K562 (cell line): ENCODE data around the gene RNU6-9. TPM values are rescaled to one million over a fixed set of nuclear protein-coding genes. Genes with fewer than 3 reads are reported as not detected.
A peak's percentile ranks its signal among the peaks of the same experiment; 100 is the strongest.

Experiments used
- ATAC-seq: fragments of 200-7000 bp; cut with Tn5 transposase; 3 replicates; pipeline ENCODE4 v1.9.1; 2020; ENCODE audit warnings: moderate library complexity
- BruUV-seq: library from RNA; stranded (reverse); fragments of 400-500 nt; replicated peaks from 2 replicates; lab custom pipeline; 2021; lab: Mats Ljungman, UMichigan
- CTCF ChIA-PET: fragments of 300-600 bp; formaldehyde crosslinking; extraction: SDS; loops from one replicate; lab custom pipeline; 2021; ENCODE audit warnings: low intra/inter-chr PET ratio; lab: Yijun Ruan, JAX
- POLR2A ChIA-PET: fragments of 300-600, 350-650 bp; sonication (Branson Sonifier 250); formaldehyde crosslinking; extraction: SDS; loops from one replicate; lab custom pipeline; 2021; ENCODE audit warnings: antibody characterized with exemption, inconsistent platforms; lab: Yijun Ruan, JAX
- DNase-seq, 4 experiments: peaks; one replicate each; pipeline versions ENCODE4 v3.0.0 to v3.0.0-alpha.2; 2011 to 2018; ENCODE audit warnings: low spot score in 3 of 4, mixed read lengths in 3 of 4; ENCODE audit errors: extremely low read depth in 1 of 4
- FAIRE-seq: peaks from 2 replicates; lab custom pipeline; 2011; peaks lifted over from hg19 to GRCh38; lab: Jason Lieb, UNC
- H2AFZ ChIP-seq: 2 replicates; pipeline ENCODE4 v1.6.0; 2011; ENCODE audit warnings: low read depth, low read length, control low read depth, inconsistent platforms
- H3K27ac ChIP-seq: fragments of 200-600 bp; 3 replicates; pipeline ENCODE4 v1.8.0; 2011; ENCODE audit warnings: low read depth, mild to moderate bottlenecking, control low read depth, inconsistent platforms, low read length, moderate library complexity, mixed read lengths; ENCODE audit errors: extremely low read depth
- H3K27me3 ChIP-seq, 2 experiments: fragments of 300-600 bp in 1 of 2; 2 replicates in 1 of 2; 3 replicates in 1 of 2; pipeline versions ENCODE4 v1.6.0 to v1.8.0; 2011; ENCODE audit warnings: inconsistent platforms in 2 of 2, low read length in 2 of 2, mild to moderate bottlenecking in 1 of 2, mixed read lengths in 1 of 2, moderate library complexity in 1 of 2; ENCODE audit not compliant: control insufficient read depth in 2 of 2, insufficient read depth in 2 of 2
- H3K36me3 ChIP-seq: fragments of 300-600 bp; 3 replicates; pipeline ENCODE4 v1.8.0; 2011; ENCODE audit warnings: mild to moderate bottlenecking, low read length, inconsistent platforms; ENCODE audit not compliant: control insufficient read depth, insufficient read depth
- H3K4me1 ChIP-seq, 2 experiments: fragments of 200-600 bp in 1 of 2; replicated peaks in 1 of 2; 2 replicates in 1 of 2; 3 replicates in 1 of 2; pipeline versions ENCODE4 v1.5.1 to v1.8.0; 2011; ENCODE audit warnings: inconsistent platforms in 2 of 2, low read length in 2 of 2, mild to moderate bottlenecking in 1 of 2, mixed read lengths in 1 of 2, moderate library complexity in 1 of 2; ENCODE audit not compliant: control insufficient read depth in 2 of 2, insufficient read depth in 2 of 2
- H3K4me2 ChIP-seq: 2 replicates; pipeline ENCODE4 v1.6.1; 2011; ENCODE audit warnings: low read length, control low read depth, inconsistent platforms, mixed read lengths; ENCODE audit not compliant: insufficient read depth
- H3K4me3 ChIP-seq: fragments of 200-600 bp; sonication (generic), shearing (Covaris generic); 2 replicates; pipeline ENCODE4 v1.5.1; 2016; ENCODE audit warnings: control low read depth, inconsistent platforms
- H3K79me2 ChIP-seq: fragments of 200-600 bp; 3 replicates; pipeline ENCODE4 v1.8.0; 2011; ENCODE audit warnings: low read length, inconsistent platforms; ENCODE audit not compliant: control insufficient read depth, insufficient read depth
- H3K9ac ChIP-seq, 2 experiments: 2 replicates each; pipeline versions ENCODE4 v1.6.0 to v1.6.1; 2011; ENCODE audit warnings: low read depth in 2 of 2, low read length in 2 of 2, control low read depth in 1 of 2, inconsistent platforms in 1 of 2, mild to moderate bottlenecking in 1 of 2, mixed read lengths in 1 of 2; ENCODE audit not compliant: insufficient read depth in 1 of 2
- H3K9me1 ChIP-seq: one replicate; pipeline ENCODE4 v1.6.0; 2011; ENCODE audit warnings: inconsistent platforms, mild to moderate bottlenecking, low read length, moderate library complexity; ENCODE audit not compliant: control insufficient read depth, insufficient read depth
- H3K9me3 ChIP-seq: replicated peaks from 2 replicates; pipeline ENCODE4 v1.5.1; 2011; ENCODE audit warnings: low read depth, low read length, inconsistent platforms; ENCODE audit not compliant: control insufficient read depth, insufficient read depth
- H4K20me1 ChIP-seq: replicated peaks from 2 replicates; pipeline ENCODE4 v1.6.1; 2011; ENCODE audit warnings: low read length, inconsistent platforms, mixed read lengths; ENCODE audit not compliant: control insufficient read depth, insufficient read depth
- ATF2 ChIP-seq: sonication (generic); formaldehyde crosslinking; IDR thresholded peaks from 2 replicates; pipeline ENCODE4 v1.8.1; 2022; ENCODE audit warnings: missing genetic modification reagents
- BCOR ChIP-seq: fragments of 450-650 bp; IDR thresholded peaks from 2 replicates; pipeline ENCODE4 v1.6.1; 2016
- CBFB ChIP-seq: sonication (generic); formaldehyde crosslinking; IDR thresholded peaks from 2 replicates; pipeline ENCODE4 v1.4.0; 2020; ENCODE audit warnings: mild to moderate bottlenecking, missing genetic modification reagents
- CBX1 ChIP-seq: sonication (generic); IDR thresholded peaks from 2 replicates; pipeline ENCODE4 v1.6.1; 2016; ENCODE audit warnings: antibody characterized with exemption, low read depth, mild to moderate bottlenecking
- E2F8 ChIP-seq: fragments of 450-650 bp; IDR thresholded peaks from 2 replicates; pipeline ENCODE4 v1.7.1; 2018; ENCODE audit warnings: mild to moderate bottlenecking, low read depth; ENCODE audit not compliant: partially characterized antibody
- HNRNPL ChIP-seq: fragments of 200-400 bp; formaldehyde crosslinking; IDR thresholded peaks from 2 replicates; pipeline ENCODE4 v1.6.1; 2017; ENCODE audit warnings: low read depth, mild to moderate bottlenecking, low read length
- KDM1A ChIP-seq, 2 experiments: fragments of 450-650 bp; IDR thresholded peaks; 2 replicates each; pipeline ENCODE4 v1.6.1; 2016; ENCODE audit warnings: mild to moderate bottlenecking in 2 of 2
- POLR2G ChIP-seq: fragments of 200-400 bp; formaldehyde crosslinking; IDR thresholded peaks from 2 replicates; pipeline ENCODE4 v1.6.1; 2017; ENCODE audit warnings: low read depth, mild to moderate bottlenecking, antibody characterized with exemption, low read length, moderate library complexity
- RBM22 ChIP-seq: fragments of 200-400 bp; formaldehyde crosslinking; IDR thresholded peaks from 2 replicates; pipeline ENCODE4 v1.6.1; 2018; ENCODE audit warnings: low read length, low read depth; ENCODE audit not compliant: poor library complexity, severe bottlenecking
- RBM25 ChIP-seq: fragments of 200-400 bp; formaldehyde crosslinking; IDR thresholded peaks from 2 replicates; pipeline ENCODE4 v1.6.1; 2018; ENCODE audit warnings: low read length, low read depth, moderate library complexity; ENCODE audit not compliant: severe bottlenecking
- RNF2 ChIP-seq: sonication (generic); IDR thresholded peaks from 2 replicates; pipeline ENCODE4 v1.6.1; 2016
- TAF7 ChIP-seq: fragments of 450-650 bp; IDR thresholded peaks from 2 replicates; pipeline ENCODE4 v1.6.1; 2016; ENCODE audit warnings: missing genetic modification characterization, missing compliant biosample characterization
- ZBTB33 ChIP-seq: sonication (generic); formaldehyde crosslinking; IDR thresholded peaks from 2 replicates; pipeline ENCODE4 v1.8.1; 2023; ENCODE audit warnings: mild to moderate bottlenecking, missing genetic modification reagents
- ZNF184 ChIP-seq: sonication (generic); formaldehyde crosslinking; IDR thresholded peaks from 2 replicates; pipeline ENCODE4 v1.5.0; 2020; ENCODE audit warnings: missing genetic modification reagents
- ZNF561 ChIP-seq: fragments of 450-650 bp; formaldehyde crosslinking; conservative IDR thresholded peaks from 2 replicates; pipeline ENCODE4 v1.4.0; 2020; ENCODE audit warnings: mild to moderate bottlenecking, moderate library complexity
- ZSCAN29 ChIP-seq: fragments of 450-650 bp; IDR thresholded peaks from 2 replicates; pipeline ENCODE4 v1.6.1; 2017
- WGBS: fragments of 100-300 bp; shearing (Covaris generic); methylation state at CpG from one replicate; pipeline ENCODE4 v1.1.6; 2016; ENCODE audit warnings: low coverage, mixed read lengths; ENCODE audit not compliant: insufficient coverage; ENCODE audit errors: missing lambda C conversion rate; 5-methylcytosine and 5-hydroxymethylcytosine counted together
- in situ Hi-C: fragments of 300-500 bp; cut with MboI; formaldehyde crosslinking; loops from 4 replicates; pipeline ENCODE4 v1.15.0; 2018; ENCODE audit warnings: inconsistent platforms, mixed read lengths
- intact Hi-C: fragments of 100-400 bp; cut with micrococcal nuclease; formaldehyde crosslinking; loops from 2 replicates; pipeline ENCODE4 v1.14.2; 2022
- polyA plus RNA-seq, 8 experiments: library from polyadenylated mRNA; depleted of rRNA in 4 of 8; stranded (reverse) in 5 of 8; unstranded in 3 of 8; fragments of >200 nt; fragmentation: Nextera tagmentation in 2 of 8; fragmentation: Illumina TruSeq in 1 of 8; extraction: Ambion mirVana in 2 of 8; extraction: Trizol in 1 of 8; gene quantifications; 2 replicates each; pipeline versions ENCODE4 v1.2.1 to v1.2.3, GENCODE V29; 2011 to 2014; ENCODE audit warnings: inconsistent platforms in 1 of 8, missing spikeins in 1 of 8
- total RNA-seq, 7 experiments: library from RNA; depleted of rRNA in 6 of 7; stranded (reverse); fragments of >200 nt in 6 of 7; fragmentation: Illumina TruSeq in 2 of 7; extraction: Trizol in 2 of 7; gene quantifications; 2 replicates each; pipeline versions ENCODE4 v1.2.1 to v1.2.3, GENCODE V29; 2011 to 2021; ENCODE audit warnings: low replicate concordance in 1 of 7

Gene RNU6-9
- total and polyA plus RNA-seq, 9 of the 15 experiments (the other 6 are each of a cell fraction or from before 2014, with no cell fraction given) = not detected

- Histone ChIP-seq H3K9me1 (no peaks in the 10 kb centered on the region), H4K20me1 (no peaks in the 10 kb centered on the region), H3K4me1 (peaks cover 11 to 70% of the 10 kb centered on the region in 2 experiments; a peak in 4 of 5 replicates), H3K27ac (no peak overlapping the region), H3K4me2 (no peak overlapping the region), H2AFZ (no peak overlapping the region), H3K9ac (no peak overlapping the region; a peak in 1 of 4 replicates), H3K27me3 (no peaks in the 10 kb centered on the region), H3K9me3 (no peaks in the 10 kb centered on the region), H3K4me3 (no peak overlapping the region), H3K36me3 (peaks cover 8% of the 10 kb centered on the region; the same call in 1 of the 3 replicates), H3K79me2 (peaks cover 39% of the 10 kb centered on the region)
- CTCF ChIA-PET = interaction anchor here (6.8 to 8.8 kb wide), 2 partner anchors 63 to 149 kb away, joined by 74 to 158 read pairs; partner anchors contain the start of gene WDR18
- intact Hi-C loops (no loop called here), in situ Hi-C loops (loop anchor here (5.0 kb wide), 3 partner anchors 63 to 323 kb away; partner anchors contain the start of genes ATP5F1D and WDR18)
- POLR2A ChIA-PET = interaction anchor here (0.6 kb wide), 1 partner anchor 65 kb away, joined by 3 read pairs; the partner anchor contains the start of gene WDR18
- no peak for FAIRE-seq
- no peak for ATAC-seq
- DNase-seq = no peak
- TSS peak; percentile 34 for BruUV-seq
- 97% methylated on average over 38 of the region's 68 CpGs for WGBS
- TF ChIP-seq ZNF561 = no peak
- 0 out of 2 replicates have a peak, but pooled peaks have one; percentile 24 for TF ChIP-seq CBFB (CRISPR knock-in tag)
- TF ChIP-seq ZSCAN29 = no peak
- TF ChIP-seq ZBTB33 (CRISPR knock-in tag) = peak; percentile 98
- TF ChIP-seq TAF7 (tag) = no peak
- TF ChIP-seq E2F8 = no peak
- peak; percentile 59; the same call in 1 of the 2 replicates for TF ChIP-seq CBX1
- TF ChIP-seq BCOR = peak; percentile 68
- peak; percentile 48 for TF ChIP-seq RBM22
- no peak for TF ChIP-seq RNF2
- TF ChIP-seq ATF2 (CRISPR knock-in tag) = no peak
- TF ChIP-seq POLR2G = peak; percentile 61
- peak in 1 of 2 experiments; percentile 51; a peak in 1 of 4 replicates for TF ChIP-seq KDM1A (IDR thresholded peaks at IDR 0.05)
- TF ChIP-seq RBM25 = peak; percentile 88
- peak; percentile 64; the same call in 1 of the 2 replicates for TF ChIP-seq HNRNPL
- no peak for TF ChIP-seq ZNF184 (CRISPR knock-in tag)
Measured at GRCh38 chr19:919199-920050, 26.1 kb downstream of the RNU6-9 start.
